ENCODE results near the gene KIFC1. TPM values are rescaled to one million over a fixed set of nuclear protein-coding genes. Genes with fewer than 3 reads are reported as not detected.

The KIFC1 gene
- total RNA-seq, 2 donors from 2014 or later = 0.66 TPM; not detected in 1

DNA sequence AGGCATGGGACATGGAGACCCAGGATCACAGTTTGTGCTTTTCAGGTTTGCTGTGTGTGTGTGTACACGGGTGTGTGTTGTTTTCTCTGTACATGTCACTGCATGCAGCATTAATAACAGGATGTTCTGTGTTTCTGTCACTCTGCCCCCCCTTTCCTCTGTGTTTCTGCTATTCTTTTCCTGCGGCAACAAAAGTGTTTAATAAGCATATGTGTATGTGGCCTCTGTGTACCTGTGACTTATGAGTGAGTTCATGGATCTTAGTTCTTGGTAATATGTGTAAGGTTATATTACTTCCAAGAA, 38.1 kb downstream of the KIFC1 start:
- Histone ChIP-seq H3K36me3 (replicated peaks in 1 of 2; ENCODE audit: insufficient read depth in 1 of 2, low read depth in 2 of 2) (no peaks in the 10 kb centered on the region), H3K9me3 (no peaks in the 10 kb centered on the region), H3K4me1 (peaks cover 24% of the 10 kb centered on the region), H3K27ac (no peak overlapping the region), H3K4me3 (no peak overlapping the region), H3K27me3 (no peaks in the 10 kb centered on the region)
- DNase-seq (no peak), ATAC-seq (no peak)
- 42 to 69% methylated on average over 2 of the region's 2 CpGs for WGBS, 2 donors
- no peak for TF ChIP-seq POLR2A (IDR thresholded peaks at IDR 0.05)
- TF ChIP-seq, protein P1, sequence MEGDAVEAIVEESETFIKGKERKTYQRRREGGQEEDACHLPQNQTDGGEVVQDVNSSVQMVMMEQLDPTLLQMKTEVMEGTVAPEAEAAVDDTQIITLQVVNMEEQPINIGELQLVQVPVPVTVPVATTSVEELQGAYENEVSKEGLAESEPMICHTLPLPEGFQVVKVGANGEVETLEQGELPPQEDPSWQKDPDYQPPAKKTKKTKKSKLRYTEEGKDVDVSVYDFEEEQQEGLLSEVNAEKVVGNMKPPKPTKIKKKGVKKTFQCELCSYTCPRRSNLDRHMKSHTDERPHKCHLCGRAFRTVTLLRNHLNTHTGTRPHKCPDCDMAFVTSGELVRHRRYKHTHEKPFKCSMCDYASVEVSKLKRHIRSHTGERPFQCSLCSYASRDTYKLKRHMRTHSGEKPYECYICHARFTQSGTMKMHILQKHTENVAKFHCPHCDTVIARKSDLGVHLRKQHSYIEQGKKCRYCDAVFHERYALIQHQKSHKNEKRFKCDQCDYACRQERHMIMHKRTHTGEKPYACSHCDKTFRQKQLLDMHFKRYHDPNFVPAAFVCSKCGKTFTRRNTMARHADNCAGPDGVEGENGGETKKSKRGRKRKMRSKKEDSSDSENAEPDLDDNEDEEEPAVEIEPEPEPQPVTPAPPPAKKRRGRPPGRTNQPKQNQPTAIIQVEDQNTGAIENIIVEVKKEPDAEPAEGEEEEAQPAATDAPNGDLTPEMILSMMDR (IDR thresholded peaks at IDR 0.05) = no peak
- intact Hi-C loops (cut with DNase I) = no loop called here

GRCh38 chr6:33430334-33430733, 38.7 kb downstream of the KIFC1 start:
- H3K4me3 ChIP-seq = no peak overlapping the region
- no peaks in the 10 kb centered on the region for H3K27me3 ChIP-seq
- no peaks in the 10 kb centered on the region for H3K9me3 ChIP-seq
- ATAC-seq (no peak), DNase-seq (no peak)
- peaks cover 18% of the 10 kb centered on the region for H3K4me1 ChIP-seq
- H3K36me3 ChIP-seq (replicated peaks in 1 of 2; ENCODE audit: insufficient read depth in 1 of 2, low read depth in 2 of 2) = no peaks in the 10 kb centered on the region
- TF ChIP-seq, protein P1 (IDR thresholded peaks at IDR 0.05) = no peak
- no peak for TF ChIP-seq POLR2A (IDR thresholded peaks at IDR 0.05)
- intact Hi-C loops (cut with DNase I) = no loop called here
- WGBS, 2 donors = 61 to 76% methylated on average over 2 of the region's 2 CpGs
- H3K27ac ChIP-seq = no peak overlapping the region

DNA sequence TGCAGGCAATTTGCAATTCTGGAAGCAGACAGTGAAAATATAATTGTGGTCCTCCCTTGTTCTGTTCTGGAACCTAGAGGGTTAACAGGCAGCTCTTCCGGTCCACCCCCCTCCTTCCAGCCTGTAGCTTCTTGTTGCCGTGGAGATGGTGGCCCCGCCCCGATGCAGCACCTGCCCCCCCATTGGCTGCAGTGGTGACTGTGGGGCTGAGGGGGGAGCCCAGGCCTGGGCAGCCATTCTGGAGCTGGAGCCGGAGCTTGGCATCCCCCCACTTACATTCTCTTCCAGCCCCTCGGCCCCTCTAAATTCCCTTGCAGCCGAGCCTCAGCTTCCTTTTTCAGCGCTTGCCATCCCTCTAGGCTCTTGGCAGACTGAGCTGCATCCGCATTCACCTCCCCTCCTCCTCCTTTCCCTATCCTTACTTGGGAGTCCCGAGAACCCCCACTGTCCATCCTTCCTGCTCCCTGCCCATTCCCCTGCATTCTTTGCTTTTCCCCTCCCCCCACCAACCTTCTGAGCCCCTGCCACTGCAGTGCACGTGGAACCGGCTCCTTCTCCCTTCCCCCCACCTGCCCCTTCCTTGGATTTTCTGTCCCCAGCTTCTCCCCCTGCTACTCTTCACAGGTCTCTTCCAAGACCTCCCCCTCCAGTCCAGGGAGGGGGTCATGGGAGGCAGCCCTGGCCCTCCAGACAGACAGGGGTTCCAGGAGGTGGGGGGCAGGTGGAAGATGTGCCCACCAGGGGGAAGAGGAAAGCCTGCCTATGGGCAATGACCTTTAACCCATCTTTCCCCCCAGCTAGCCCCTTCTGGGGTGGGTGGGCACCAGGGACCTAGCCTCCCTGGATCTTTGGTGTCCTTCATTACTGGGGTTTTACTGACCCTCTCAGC, 39.6 kb downstream of the KIFC1 start:
- no peak for TF ChIP-seq POLR2A (IDR thresholded peaks at IDR 0.05)
- TF ChIP-seq, protein P1 (IDR thresholded peaks at IDR 0.05) = no peak
- Histone ChIP-seq H3K4me1 (peaks cover 15% of the 10 kb centered on the region), H3K27me3 (no peaks in the 10 kb centered on the region), H3K36me3 (replicated peaks in 1 of 2; ENCODE audit: insufficient read depth in 1 of 2, low read depth in 2 of 2) (no peaks in the 10 kb centered on the region), H3K9me3 (no peaks in the 10 kb centered on the region), H3K4me3 (no peak overlapping the region), H3K27ac (no peak overlapping the region)
- DNase-seq (peak in 2 of 4 donors; percentile 46 to 52), ATAC-seq (no peak)
- WGBS, 2 donors = 27 to 38% methylated on average over 11 to 12 of the region's 12 CpGs
- intact Hi-C loops (cut with DNase I) = no loop called here

DNA sequence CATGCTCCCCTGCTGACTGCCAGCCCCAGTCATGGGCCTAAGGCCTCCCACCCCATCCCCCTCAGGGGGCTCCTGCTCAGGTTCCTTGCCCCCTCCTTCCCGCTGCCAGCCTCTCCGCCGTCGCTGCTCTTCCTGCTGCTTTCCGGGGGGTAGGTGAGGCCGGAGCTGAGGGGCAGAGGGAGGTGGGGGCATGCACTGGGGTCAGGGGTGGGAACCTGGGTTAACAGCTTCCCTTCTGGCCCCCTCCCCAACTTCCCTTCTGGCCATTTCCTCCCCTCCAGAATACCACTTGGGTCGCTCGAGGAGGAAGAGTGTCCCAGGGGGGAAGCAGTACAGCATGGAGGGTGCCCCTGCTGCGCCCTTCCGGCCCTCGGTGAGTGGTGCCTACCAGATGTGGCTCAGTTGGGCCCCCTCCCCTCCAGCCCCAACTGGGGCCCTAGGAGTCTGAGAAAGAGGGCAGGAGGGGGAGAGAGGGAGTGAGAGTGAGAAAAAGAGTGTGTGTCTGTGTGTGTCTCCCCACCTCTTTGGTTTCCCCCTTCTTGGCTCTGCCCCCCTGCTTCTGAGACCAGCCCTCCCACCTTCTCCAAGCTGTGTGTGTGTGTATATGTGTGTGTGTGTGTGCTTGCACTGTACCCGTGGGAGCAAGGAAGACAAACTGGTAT, 40.4 kb downstream of the KIFC1 start:
- H3K9me3 ChIP-seq = no peaks in the 10 kb centered on the region
- WGBS, 2 donors = 56 to 74% methylated on average over 8 to 12 of the region's 12 CpGs
- H3K27ac ChIP-seq = no peak overlapping the region
- H3K4me1 ChIP-seq = peaks cover 13% of the 10 kb centered on the region
- DNase-seq (no peak), ATAC-seq (no peak)
- H3K4me3 ChIP-seq = no peak overlapping the region
- H3K36me3 ChIP-seq (replicated peaks in 1 of 2; ENCODE audit: insufficient read depth in 1 of 2, low read depth in 2 of 2) = no peaks in the 10 kb centered on the region
- H3K27me3 ChIP-seq = no peaks in the 10 kb centered on the region
- TF ChIP-seq, protein P1 (IDR thresholded peaks at IDR 0.05) = no peak
- TF ChIP-seq POLR2A (IDR thresholded peaks at IDR 0.05) = no peak
- intact Hi-C loops (cut with DNase I) = no loop called here
